Measurements from ENCODE around the gene SETX.
"Not testable (repeated sequence)": the region's sequence is repeated elsewhere in the genome, so short reads cannot be mapped to it uniquely, and the experiment has no call there.

The SETX gene

GRCh38 chr9:132283863-132284262, 70.9 kb downstream of the SETX start:
- no peak for DNase-seq

- DNase-seq, result no peak
These were observed 71.6 kb downstream of the SETX start for GRCh38 chr9:132283165-132283564.

- DNase-seq, result no peak
These were observed 79.9 kb downstream of the SETX start for GRCh38 chr9:132274861-132275260.

GRCh38 chr9:132269704-132270516, 84.9 kb downstream of the SETX start:
- DNase-seq, result not testable (repeated sequence)

GRCh38 chr9:132268725-132269352, 85.9 kb downstream of the SETX start:
- no peak for DNase-seq

GRCh38 chr9:132267660-132268059, 87.1 kb downstream of the SETX start:
- no peak for DNase-seq

GRCh38 chr9:132266017-132266416, 88.8 kb downstream of the SETX start:
- no peak for DNase-seq

- no peak for DNase-seq
These were observed 93.9 kb downstream of the SETX start for GRCh38 chr9:132260846-132261245.

GRCh38 chr9:132250324-132251262, 104.2 kb downstream of the SETX start:
- DNase-seq, result no peak

- DNase-seq, result no peak
These were observed 105.1 kb downstream of the SETX start for GRCh38 chr9:132249690-132250089.

GRCh38 chr9:132249123-132249522, 105.7 kb downstream of the SETX start:
- no peak for DNase-seq

- no peak for DNase-seq
These were observed 106.8 kb downstream of the SETX start for GRCh38 chr9:132247942-132248341.

GRCh38 chr9:132245465-132245864, 109.3 kb downstream of the SETX start:
- DNase-seq, result no peak

GRCh38 chr9:132244582-132245455, 110.0 kb downstream of the SETX start:
- DNase-seq, result no peak

- DNase-seq, result no peak
These were observed 111.4 kb downstream of the SETX start for GRCh38 chr9:132243156-132244074.

- DNase-seq, result no peak
These were observed 112.1 kb downstream of the SETX start for GRCh38 chr9:132242621-132243155.

- DNase-seq, result no peak
These were observed 112.8 kb downstream of the SETX start for GRCh38 chr9:132241840-132242620.

GRCh38 chr9:132241483-132241839, 113.3 kb downstream of the SETX start:
- DNase-seq, result no peak

GRCh38 chr9:132240841-132241482, 113.8 kb downstream of the SETX start:
- peak; percentile 63 for DNase-seq
